Kidney (tissue), 14 donors: ENCODE measurements around the gene KIF16B. TPM values are rescaled to one million over a fixed set of nuclear protein-coding genes. Genes with fewer than 3 reads are reported as not detected.

ENCODE experiments used
- DNase-seq, 5 donors: peaks; one replicate each; pipeline ENCODE4 v3.0.0-alpha.2; 2013 to 2020
- FAIRE-seq: peaks from 2 replicates; lab custom pipeline; 2012; peaks lifted over from hg19 to GRCh38; lab: Jason Lieb, UNC
- H3K27ac ChIP-seq, 2 donors: one replicate each; pipeline ENCODE4 v1.7.0; 2013; ENCODE audit warnings: low read depth in 2 of 2, low read length in 2 of 2, inconsistent platforms in 1 of 2
- H3K27me3 ChIP-seq: one replicate; pipeline ENCODE4 v1.7.1; 2013; ENCODE audit warnings: low read length, inconsistent platforms; ENCODE audit not compliant: control insufficient read depth, insufficient read depth
- H3K36me3 ChIP-seq, 3 donors: one replicate each; pipeline versions ENCODE4 v1.7.0 to v1.7.1; 2013; ENCODE audit warnings: low read length in 3 of 3, control low read depth in 1 of 3, inconsistent platforms in 1 of 3; ENCODE audit not compliant: insufficient read depth in 3 of 3, control insufficient read depth in 2 of 3
- H3K4me1 ChIP-seq, 3 donors: one replicate each; pipeline versions ENCODE4 v1.7.0 to v1.7.1; 2013; ENCODE audit warnings: low read length in 3 of 3, inconsistent platforms in 1 of 3, low read depth in 1 of 3; ENCODE audit not compliant: control insufficient read depth in 2 of 3, insufficient read depth in 2 of 3
- H3K4me3 ChIP-seq, 3 donors: one replicate each; pipeline versions ENCODE4 v1.7.0 to v1.8.1; 2013; ENCODE audit warnings: low read length in 3 of 3, control low read depth in 1 of 3, inconsistent platforms in 1 of 3
- H3K9ac ChIP-seq, 3 donors: one replicate each; pipeline versions ENCODE4 v1.7.0 to v1.7.1; 2013; ENCODE audit warnings: low read length in 3 of 3, control low read depth in 1 of 3, inconsistent platforms in 1 of 3
- H3K9me3 ChIP-seq, 3 donors: one replicate each; pipeline versions ENCODE4 v1.7.0 to v1.7.1; 2013; ENCODE audit warnings: low read length in 3 of 3, control low read depth in 1 of 3, inconsistent platforms in 1 of 3; ENCODE audit not compliant: control insufficient read depth in 2 of 3, insufficient read depth in 1 of 3
- CTCF ChIP-seq: IDR thresholded peaks from 3 replicates; pipeline ENCODE4 v1.5.1; 2012; ENCODE audit warnings: mild to moderate bottlenecking, moderate library complexity, borderline replicate concordance; ENCODE audit not compliant: insufficient read depth; ENCODE audit errors: extremely low read depth
- intact Hi-C: fragments of 100-400 bp; cut with DNase I; formaldehyde crosslinking; loops from one replicate; pipeline ENCODE4 v1.11.1; 2022
- polyA plus RNA-seq: library from polyadenylated mRNA; stranded (reverse); fragments of 350-450 nt; fragmentation: Illumina TruSeq; extraction: RNeasy Lipid Tissue Mini Kit (QIAGEN cat#74804); gene quantifications from one replicate; pipeline ENCODE4 v1.2.3, GENCODE V29; 2014; ENCODE audit warnings: low read depth, low replicate concordance; ENCODE audit not compliant: insufficient read depth
- total RNA-seq: library from RNA; stranded (reverse); fragmentation: NEBNext Ultra II Directional; extraction: Animal tissue kit (Norgen Biotek cat#: 25700); gene quantifications from one replicate; pipeline ENCODE4 v1.2.1, GENCODE V29; 2021
- donor health status: control.
- donor health status: control.
- donor health status: control.
- donor health status: control.
- donor health status: control.
- donor health status: DM: yes; HTN: yes; CAD: no.
- donor health status: Normal renal cell carcinoma (clear cell type).

KIF16B gene
- total and polyA plus RNA-seq, 2 donors from 2014 or later = 15.0 to 19.7 TPM

GRCh38 chr20:16428112-16428511 is 145.1 kb downstream of the KIF16B start:
- TF ChIP-seq CTCF = no peak
- Histone ChIP-seq H3K36me3 (peaks cover 0 to 21% (median 18%) of the 10 kb centered on the region in 3 donors), H3K9ac (no peak overlapping the region), H3K27me3 (no peaks in the 10 kb centered on the region), H3K9me3 (no peaks in the 10 kb centered on the region), H3K27ac (no peak overlapping the region), H3K4me3 (no peak overlapping the region), H3K4me1 (no peaks in the 10 kb centered on the region)
- FAIRE-seq (no peak), DNase-seq (no peak)
- intact Hi-C loops = no loop called here

GRCh38 chr20:16427571-16427970 is 145.7 kb downstream of the KIF16B start:
- H3K4me1 ChIP-seq = no peaks in the 10 kb centered on the region
- no peaks in the 10 kb centered on the region for H3K9me3 ChIP-seq
- H3K9ac ChIP-seq = no peak overlapping the region
- DNase-seq = no peak
- no peak for FAIRE-seq
- H3K27me3 ChIP-seq = no peaks in the 10 kb centered on the region
- no peak for TF ChIP-seq CTCF
- no peak overlapping the region for H3K27ac ChIP-seq
- intact Hi-C loops = no loop called here
- H3K36me3 ChIP-seq = peaks cover 0 to 21% (median 18%) of the 10 kb centered on the region in 3 donors
- H3K4me3 ChIP-seq = no peak overlapping the region

- H3K4me3 ChIP-seq = no peak overlapping the region
- H3K36me3 ChIP-seq = peaks cover 0 to 24% (median 18%) of the 10 kb centered on the region in 3 donors
- H3K4me1 ChIP-seq = no peaks in the 10 kb centered on the region
- no peak for DNase-seq
- FAIRE-seq = no peak
- H3K9me3 ChIP-seq = no peaks in the 10 kb centered on the region
- no peak overlapping the region for H3K27ac ChIP-seq
- intact Hi-C loops = no loop called here
- TF ChIP-seq CTCF = no peak
- no peaks in the 10 kb centered on the region for H3K27me3 ChIP-seq
- H3K9ac ChIP-seq = no peak overlapping the region
Measured at GRCh38 chr20:16424780-16425179, 148.5 kb downstream of the KIF16B start.
